Measurements from ENCODE around the gene GTPBP2.

DNA sequence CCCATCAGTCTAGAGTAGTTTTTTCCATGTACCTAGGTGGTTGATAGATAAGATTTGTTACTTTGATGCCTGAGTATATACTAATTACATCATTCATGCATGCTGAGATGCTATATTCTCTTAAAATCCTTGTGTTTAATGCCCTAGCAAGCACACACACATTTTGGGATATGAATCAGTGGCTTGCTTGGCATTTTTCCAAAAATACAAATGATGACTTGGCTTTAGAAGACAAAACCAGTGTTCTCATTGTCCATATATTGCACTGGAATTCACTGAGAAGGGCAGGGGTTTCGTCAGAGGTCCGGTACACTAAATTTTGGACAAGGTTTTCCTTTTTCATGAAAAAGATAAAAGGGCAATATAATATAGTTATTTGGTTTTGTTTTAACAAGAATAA, 24.9 kb downstream of the GTPBP2 start:
- TF ChIP-seq, protein P1, sequence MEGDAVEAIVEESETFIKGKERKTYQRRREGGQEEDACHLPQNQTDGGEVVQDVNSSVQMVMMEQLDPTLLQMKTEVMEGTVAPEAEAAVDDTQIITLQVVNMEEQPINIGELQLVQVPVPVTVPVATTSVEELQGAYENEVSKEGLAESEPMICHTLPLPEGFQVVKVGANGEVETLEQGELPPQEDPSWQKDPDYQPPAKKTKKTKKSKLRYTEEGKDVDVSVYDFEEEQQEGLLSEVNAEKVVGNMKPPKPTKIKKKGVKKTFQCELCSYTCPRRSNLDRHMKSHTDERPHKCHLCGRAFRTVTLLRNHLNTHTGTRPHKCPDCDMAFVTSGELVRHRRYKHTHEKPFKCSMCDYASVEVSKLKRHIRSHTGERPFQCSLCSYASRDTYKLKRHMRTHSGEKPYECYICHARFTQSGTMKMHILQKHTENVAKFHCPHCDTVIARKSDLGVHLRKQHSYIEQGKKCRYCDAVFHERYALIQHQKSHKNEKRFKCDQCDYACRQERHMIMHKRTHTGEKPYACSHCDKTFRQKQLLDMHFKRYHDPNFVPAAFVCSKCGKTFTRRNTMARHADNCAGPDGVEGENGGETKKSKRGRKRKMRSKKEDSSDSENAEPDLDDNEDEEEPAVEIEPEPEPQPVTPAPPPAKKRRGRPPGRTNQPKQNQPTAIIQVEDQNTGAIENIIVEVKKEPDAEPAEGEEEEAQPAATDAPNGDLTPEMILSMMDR (IDR thresholded peaks at IDR 0.05; ENCODE audit: insufficient read depth, low read length, poor library complexity, severe bottlenecking), result no peak
- TF ChIP-seq EZH2phosphoT487 (conservative IDR thresholded peaks at IDR 0.05; ENCODE audit: low read length), result no peak

Data from SU-DHL-6 (cell line).